Posterior cingulate gyrus (tissue), 11 donors: Measurements from ENCODE around the gene CEMP1.

ENCODE experiments used
- DNase-seq, 10 donors: peaks; one replicate each; pipeline versions ENCODE4 v3.0.0 to v3.0.0-alpha.2; 2020 to 2021; ENCODE audit warnings: mixed read lengths in 3 of 10
- intact Hi-C: fragments of 100-400 bp; cut with DNase I; formaldehyde crosslinking; loops from one replicate; pipeline ENCODE4 v1.15.1; 2023

The CEMP1 gene

DNA sequence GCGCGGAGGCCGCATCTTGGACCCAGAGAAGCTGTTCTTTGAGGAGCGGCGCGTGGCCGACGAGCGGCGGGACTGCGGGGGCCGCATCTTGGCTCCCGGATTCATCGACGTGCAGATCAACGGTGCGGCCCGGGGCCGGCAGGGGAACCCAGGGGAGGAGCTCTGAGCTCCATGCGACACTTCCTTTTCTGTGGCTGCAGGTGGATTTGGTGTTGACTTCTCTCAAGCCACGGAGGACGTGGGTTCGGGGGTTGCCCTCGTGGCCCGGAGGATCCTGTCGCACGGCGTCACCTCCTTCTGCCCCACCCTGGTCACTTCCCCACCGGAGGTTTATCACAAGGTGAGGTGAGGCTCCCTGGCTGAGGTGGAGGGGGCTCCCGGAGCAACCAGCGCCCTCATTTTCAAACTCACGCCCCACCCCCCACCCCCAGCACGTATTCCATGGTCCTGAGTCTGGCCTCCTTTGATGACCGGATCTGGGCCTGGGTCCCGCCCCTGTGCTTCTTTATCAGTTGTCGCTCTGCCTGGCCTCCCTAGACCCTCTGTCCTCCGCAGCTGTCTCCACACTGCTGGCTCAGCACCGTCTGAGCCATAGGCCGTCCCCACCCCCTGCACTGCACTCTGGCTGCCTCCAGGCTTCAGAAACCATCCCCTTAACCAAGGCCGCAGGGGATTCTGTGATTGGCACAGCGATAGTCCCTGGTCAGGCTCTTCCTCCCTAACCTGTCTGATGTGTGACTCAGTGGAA lies 10.2 kb downstream of the CEMP1 start:
- intact Hi-C loops: no loop called here
- peak in 2 of 10 donors; percentile 78 to 84 for DNase-seq

DNA sequence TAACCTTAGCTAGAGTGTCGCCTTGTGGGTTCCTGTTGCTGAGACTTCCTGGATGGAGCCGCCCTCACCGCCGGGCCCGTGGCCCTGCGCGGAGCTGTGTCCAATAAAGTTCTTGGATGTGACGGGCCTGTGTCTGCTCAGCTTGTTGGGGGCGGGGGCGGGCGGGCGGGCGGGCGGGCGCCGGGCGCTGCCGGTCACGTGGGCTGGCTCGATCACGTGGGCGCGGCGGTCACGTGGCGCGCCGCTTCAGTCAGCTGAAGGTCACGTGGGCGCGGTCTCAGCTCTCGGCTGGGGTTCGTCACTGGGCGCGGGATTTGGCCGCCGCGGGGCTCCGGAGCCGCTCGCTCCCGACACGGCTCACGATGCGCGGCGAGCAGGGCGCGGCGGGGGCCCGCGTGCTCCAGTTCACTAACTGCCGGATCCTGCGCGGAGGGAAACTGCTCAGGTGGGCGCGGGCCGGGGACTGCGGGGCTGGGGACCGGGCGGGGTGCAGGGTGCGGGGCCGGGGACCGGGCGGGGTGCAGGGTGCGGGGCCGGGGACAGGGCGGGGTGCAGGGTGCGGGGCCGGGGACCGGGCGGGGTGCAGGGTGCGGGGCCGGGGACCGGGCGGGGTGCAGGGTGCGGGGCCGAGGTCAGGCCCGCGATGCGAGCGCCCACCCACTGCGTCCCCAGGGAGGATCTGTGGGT lies 11.0 kb downstream of the CEMP1 start, which contains the start of gene AMDHD2:
Gene AMDHD2 (plus strand): TSS at position 275 of the 687 bp plus-strand sequence. CDS start 88 bp downstream, at position 363.
- intact Hi-C loops: no loop called here

DNA sequence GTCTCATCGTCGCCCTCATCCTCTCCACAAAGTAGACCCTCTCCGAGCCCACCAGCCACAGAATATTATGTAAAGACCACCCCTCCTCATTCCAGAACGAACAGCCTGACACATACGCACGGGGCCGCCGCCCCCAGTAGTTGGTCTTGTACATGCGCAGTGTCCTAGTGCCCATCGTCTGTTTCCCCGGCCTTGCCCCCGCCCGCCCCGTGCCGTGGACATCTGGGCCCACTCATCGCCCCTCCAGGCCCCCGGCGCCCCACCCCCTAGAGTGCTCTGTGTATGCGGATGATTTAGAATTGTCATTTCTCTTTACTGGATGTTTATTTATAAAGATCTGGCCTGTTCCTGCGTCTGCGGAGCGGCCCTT lies 11.5 kb downstream of the CEMP1 start:
- intact Hi-C loops: no loop called here

More for the DNA sequence above, 11.0 kb downstream of the CEMP1 start, which contains the start of gene AMDHD2:
- peak; percentile 78 to 97 (median 87) for DNase-seq

DNA sequence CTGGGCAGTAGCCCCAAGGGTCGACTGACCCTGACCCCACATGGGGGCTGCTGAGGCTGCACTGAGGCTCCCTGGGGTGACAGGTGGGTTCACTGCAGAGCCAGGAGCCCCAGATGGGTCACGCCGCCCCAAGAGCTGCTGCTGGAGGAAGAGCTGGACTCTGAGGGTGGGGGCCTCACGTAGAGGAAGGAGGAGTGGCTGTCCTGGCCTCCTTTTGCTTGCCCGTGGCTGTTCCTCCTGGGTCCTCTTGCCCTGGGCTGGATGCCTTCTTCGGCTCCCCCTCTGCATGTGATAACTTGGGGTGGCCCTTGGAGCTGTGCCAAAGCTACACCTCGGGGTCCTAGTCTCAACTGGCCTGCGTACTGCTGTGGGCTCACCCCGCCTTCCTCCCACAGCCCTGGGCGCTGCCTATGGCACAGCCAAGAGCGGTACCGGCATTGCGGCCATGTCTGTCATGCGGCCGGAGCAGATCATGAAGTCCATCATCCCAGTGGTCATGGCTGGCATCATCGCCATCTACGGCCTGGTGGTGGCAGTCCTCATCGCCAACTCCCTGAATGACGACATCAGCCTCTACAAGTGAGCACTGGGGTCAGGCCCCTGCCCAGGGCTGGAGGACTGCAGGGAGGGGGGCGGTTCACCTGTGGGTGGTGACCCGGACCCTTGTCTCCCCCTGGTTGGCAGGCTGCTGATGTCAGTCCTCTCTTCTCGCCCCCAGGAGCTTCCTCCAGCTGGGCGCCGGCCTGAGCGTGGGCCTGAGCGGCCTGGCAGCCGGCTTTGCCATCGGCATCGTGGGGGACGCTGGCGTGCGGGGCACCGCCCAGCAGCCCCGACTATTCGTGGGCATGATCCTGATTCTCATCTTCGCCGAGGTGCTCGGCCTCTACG lies 12.1 kb downstream of the CEMP1 start:
- peak in 2 of 10 donors; percentile 73 to 86 for DNase-seq
- intact Hi-C loops: no loop called here

More for the DNA sequence above, 11.5 kb downstream of the CEMP1 start:
- peak in 1 of 10 donors; percentile 80 for DNase-seq

DNA sequence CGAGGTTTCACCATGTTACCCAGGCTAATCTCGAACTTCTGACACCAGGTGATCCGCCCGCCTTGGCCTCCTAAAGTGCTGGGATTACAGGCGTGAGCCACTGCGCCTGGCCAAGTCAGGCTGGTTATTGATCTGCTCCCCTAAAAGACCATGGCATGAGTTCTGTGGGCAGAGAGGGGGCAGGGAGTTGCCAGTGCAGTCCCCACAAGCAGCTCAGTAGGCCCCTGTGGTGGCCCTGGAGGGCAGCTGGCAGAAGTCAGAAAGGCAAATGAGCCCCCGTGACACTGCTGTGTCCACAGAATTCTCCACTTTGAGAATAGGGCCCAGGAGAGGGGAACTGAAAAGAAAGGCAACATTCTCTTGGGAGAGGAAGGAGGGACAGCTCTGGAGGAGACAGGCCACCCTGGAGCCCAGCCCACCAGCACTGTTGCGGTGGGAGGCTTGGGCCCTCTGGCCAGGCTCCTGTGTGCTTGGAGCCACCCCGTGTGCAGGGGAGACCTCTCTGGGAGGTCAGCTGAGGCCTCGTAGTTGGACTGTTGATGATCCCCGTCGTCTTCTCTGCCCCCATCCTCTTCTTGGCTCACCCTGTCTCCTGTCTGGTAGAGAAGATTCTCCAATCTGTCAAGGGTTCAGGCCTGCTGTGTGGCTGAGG lies 13.1 kb downstream of the CEMP1 start:
- DNase-seq: peak in 1 of 10 donors; percentile 29
- intact Hi-C loops: no loop called here

DNA sequence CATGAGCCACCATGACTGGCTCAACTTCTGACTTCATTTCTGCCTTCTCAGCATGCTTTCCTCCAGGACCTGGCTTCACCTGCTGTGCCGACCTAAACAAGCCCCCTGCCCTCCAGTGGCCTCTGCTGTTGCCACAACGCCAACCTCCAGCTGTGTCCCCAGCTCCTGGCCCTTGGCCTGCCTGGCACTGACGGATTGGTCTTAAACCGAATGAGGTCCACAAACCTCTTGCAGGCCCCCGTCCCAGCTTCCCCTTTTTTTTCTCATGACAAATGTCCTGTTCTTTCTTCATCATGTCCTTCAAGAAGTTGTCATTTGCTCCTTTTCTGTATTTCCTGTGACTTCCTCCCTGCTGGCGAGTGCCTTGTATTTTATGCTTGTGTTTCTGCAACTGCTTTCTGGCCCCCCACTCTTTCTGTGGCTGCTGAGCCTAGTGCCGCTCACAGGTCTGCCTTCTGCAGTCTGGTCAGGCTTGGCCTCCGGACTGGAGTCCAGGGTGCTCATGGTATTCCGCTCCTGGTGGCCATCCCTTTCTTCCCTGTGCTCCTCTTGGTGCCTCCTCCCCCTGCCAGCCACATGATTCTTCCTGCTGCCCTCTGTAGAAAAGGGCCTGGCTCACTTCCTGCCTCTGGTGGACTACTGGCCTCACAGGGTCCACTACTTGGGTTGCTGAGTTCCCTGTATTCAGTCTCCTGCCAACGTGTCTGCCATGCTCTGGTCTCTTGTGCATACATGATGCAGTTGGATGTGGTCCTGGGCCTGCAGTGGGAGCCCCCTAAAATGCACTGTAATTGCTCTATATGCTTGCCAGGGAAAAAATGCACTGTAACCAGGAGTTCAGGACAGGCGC lies 14.6 kb downstream of the CEMP1 start:
- DNase-seq: peak in 1 of 10 donors; percentile 80
- intact Hi-C loops: no loop called here

DNA sequence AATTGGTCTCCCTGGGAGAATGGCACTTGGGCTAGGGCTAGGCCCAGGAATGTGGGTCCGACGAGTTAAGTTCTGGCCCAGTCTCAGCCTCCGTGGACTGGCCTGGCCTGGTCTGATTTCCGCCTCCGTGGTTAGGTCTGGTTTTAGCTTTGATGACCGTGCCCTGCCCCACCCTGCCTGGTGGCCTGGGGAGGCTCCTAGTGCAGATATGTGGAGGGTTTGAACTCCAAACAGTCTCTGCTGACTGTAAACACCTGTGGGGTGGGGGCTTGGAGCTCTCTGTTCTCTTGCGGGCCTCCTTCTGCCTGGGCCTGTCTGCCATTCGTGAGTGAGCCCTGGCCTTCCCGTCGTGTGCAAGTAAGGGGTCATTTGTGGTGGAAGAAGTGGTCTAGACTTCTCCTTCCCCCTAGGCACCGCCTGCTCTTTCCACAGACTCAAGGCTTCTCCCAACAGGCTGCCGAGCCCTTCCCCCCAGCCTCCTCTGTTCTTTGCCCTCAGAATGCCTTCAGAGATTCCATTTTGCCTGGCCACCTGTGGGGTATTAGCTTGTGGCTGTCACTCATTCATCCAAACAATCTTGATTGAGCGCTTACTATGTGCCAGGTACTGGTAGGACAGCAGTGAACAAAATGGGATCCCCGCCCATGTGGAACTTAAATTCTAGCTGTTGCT lies 15.9 kb downstream of the CEMP1 start:
- intact Hi-C loops: no loop called here
- peak in 1 of 10 donors; percentile 65 for DNase-seq

DNA sequence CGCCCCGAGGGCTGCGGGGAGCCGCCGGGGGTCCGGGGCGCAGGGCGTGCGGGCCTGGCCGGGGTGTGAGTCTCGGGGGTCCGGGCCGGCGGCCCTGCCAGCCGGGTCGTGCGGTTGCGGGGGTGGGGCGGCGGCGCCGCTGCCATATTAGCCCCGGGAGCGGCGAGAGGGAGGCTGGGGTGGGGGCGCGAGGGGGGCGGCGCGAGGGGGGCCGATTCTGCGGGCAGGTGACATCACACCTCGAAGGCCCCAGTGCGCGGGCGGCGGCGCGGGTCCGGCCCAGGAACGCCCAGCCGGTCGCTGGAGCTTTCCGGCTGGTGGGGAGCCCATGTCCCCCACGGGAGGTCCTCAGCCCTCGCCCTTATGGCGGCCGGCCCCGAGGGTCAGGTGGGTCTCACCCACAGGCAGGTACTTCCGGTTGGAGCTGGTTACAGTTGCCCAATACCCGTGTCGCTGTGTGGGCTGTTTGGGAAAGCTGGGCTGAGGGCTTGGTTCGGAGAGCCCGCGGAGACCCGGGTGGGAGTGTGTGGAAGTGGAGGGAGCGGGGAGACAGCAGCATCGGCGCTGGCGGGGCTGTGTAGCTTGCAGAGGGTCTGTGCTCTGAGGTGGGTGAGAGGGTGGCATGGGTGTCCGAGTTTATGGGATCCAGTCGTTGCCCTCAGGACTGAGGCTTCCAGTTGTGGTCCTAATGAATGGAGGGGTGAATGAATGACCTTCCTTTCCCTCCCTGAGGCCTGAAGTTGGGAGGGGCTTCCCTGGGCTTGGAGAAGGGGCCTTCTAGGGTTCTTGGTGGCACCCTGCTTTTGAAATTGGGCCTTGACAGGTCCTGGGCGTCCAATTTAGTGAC lies 16.7 kb downstream of the CEMP1 start:
- peak in 1 of 10 donors; percentile 86 for DNase-seq
- intact Hi-C loops: no loop called here

DNA sequence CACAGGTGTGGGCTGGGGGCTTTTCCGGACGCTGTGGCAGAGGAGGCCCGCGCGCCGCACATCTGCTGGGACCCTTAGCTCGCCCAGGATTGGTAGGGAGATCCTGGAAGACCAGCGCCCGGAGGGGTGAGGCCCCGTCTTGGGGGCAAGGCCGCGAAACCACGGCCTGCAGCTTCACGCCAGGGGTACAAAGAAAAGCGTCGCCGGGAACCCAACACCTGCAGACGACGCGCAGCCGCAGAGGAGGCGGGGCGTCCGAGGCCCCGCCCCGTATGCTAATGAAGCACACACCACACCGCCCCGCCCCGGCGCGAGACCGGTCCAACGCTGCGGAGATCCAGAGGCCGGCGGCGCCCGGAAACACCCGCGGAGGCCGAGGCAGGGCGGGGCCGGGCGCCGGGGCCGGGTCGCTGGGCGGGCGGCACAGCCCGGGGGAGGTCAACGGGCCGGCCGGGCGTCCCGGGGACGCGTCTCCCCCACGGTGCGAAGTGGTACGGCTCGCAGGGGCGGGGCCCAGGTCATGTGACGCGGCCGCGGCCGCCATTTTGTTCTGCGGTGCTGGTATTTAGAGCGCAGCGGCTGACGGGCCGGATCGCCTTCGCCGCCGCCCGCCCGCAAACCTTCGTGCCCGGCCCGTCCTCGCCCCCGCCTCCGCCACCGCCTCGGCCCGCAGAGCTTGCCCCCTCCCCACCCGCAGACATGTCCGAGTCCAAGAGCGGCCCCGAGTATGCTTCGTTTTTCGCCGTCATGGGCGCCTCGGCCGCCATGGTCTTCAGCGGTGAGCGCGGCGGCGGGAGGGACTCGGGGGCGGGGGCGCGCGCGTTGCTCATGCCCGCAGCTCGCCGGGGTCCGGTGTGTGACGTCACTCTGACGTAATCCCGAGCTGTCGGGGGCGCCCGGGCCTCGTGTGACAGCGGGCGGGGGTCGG lies 17.5 kb downstream of the CEMP1 start, which contains the start of gene ATP6V0C:
Gene ATP6V0C (plus strand): TSS at position 548 of the 928 bp plus-strand sequence. CDS start 152 bp downstream, at position 700.
- DNase-seq: peak; percentile 79 to 99 (median 90)
- intact Hi-C loops: no loop called here

DNA sequence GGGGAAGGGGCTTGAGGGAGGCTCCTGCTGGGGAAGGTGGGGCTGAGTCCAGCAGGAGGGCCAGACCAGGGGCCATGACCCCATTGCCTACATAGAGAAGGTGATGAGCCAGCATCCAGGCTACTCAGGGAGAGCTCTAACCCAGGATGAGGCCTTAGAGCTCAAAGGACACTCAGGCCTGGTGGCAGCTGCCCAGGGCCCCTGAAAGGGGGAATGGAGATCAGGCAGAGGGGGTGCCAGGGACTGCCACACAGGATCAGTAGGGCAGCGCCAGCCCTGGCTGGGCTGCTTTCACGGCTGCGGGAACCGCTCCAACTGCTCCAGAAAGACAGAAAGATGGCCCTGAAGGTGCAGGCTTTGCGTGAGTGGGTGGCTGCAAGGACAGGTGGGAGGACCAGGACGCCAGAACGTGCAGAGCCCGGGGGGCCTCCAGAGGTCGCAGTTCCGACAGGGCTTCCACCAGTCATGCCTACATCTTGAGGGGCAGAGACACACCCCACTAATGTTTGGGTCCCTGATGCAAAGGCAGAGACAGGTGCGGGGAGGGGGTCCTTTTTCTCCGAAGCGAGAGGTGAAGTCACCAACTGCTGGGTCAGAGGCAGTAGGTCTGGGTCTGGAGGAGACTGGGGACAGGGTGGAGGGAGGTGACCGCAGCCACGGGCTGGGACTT lies 18.3 kb downstream of the CEMP1 start:
- intact Hi-C loops: no loop called here
- DNase-seq: peak in 1 of 10 donors; percentile 84

DNA sequence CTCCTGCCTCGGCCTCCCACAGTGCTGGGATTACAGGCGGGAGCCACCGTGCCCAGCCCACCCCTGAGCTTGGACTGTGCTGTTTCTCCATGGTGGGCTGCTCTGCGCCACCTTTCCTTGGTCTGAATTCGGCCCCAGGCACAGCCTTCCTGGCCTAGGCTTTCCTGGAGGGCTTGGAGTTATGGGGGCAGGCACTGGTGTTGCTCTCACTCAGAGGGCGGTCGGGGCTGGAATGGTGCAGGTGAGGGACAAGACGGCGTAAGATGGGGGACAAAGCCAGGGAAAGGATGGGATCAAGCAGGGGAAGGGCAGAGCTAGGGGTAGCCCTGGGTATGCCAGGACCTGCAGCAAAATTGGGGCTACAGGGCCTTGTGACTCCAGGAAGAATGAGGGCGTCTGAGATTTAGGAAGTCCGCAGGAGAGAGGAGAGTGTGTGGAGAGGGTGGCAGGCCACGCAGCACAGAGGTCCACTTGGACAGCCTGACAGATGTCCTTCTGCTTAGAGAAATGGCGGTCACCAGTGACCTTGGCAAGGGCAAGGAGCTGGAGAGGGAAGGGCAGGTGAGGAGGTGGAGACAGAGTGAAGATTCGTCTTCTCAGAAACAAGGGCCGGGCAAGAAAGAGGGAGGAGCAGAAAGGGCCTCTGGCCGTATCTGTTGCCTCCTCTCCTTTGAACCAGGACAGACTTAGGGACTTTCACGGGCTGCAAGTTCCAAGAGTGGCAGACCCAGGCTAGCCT lies 19.0 kb downstream of the CEMP1 start:
- intact Hi-C loops: no loop called here

DNA sequence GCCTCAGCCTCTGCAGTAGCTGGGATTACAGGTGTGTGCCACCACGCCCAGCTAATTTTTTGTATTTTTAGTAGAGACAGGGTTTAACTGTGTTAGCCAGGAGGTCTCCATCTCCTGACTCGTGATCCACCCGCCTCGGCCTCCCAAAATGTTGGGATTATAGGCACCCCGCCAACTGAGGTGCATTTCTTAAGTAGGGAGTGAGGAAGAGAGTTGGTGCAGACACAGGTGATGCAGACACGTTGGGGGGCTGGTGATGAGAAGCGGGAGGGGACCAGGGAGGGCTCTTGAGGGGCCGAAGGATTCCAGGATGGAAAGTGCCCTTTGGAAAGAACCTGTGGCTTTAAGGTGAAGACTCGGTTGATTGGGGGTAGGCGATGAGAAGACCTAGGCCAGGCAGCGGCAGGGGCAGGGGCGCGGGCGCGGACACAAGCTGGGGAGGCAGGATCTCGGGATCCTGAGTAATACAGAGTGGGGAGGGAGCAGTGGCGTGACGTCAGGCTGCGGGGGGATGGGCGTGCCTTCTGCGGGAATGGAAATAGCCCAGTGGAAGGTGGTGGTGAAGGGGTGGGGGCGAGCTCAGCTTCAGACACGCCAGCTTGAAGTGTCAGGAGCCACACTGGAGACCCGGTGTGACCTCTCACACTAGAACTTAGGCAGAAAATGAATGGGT lies 19.9 kb downstream of the CEMP1 start:
- intact Hi-C loops: no loop called here
- DNase-seq: peak in 8 of 10 donors; percentile 47 to 96 (median 80)

More for the DNA sequence above, 19.0 kb downstream of the CEMP1 start:
- DNase-seq: no peak

DNA sequence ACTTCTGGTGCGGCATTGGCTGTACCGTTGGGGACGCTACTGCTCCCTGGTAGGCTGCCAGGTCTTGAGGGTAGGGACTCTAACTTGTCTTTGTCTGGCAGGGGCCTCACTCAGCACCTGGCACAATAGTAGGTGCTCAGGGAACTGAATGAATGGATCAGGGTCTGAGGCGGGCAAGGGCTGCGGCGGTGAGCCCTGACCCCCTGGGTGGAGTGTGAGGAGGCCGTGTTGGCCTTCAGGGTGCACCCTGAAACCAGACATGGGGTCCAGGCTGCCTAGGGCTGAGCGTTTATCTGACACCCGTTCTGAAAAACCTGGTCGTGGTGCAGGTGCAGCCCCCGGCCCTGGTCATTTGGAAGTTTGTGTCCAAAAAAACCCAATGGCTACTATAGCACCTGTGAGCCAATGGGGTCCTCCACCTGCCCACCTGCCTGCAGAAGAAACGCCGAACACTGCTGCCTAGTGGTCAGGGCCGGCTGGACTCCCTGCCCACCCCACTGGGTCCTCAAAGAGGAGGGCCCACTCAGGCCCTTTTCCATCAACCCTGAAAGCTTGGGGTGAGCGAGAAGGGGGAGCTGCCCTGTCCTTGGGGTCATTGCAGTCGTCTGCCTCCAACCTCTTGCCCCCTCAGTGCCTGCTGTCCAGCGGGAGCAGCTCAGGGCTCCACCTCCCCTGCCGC lies 22.3 kb downstream of the CEMP1 start:
- no peak for DNase-seq
- intact Hi-C loops: no loop called here

DNA sequence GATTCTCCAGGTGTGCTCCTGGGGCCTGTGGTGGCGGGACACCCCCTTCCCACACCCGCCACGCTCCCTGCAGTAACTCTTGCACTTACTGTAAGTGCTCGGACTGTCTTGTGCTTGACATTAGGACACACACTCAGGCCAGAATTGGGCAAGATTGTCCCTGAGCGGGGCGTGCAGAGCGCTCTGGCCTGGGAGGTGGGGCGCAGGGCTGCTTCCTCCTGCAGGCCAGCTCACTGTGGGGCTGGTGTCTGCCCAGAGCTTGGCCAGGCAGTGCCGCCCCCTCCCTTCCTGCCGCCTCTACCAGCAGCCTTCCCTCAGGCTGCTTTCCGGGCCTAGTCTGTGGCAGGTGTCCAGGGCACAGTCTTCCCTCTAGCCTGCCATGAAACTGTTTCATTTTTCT lies 23.5 kb downstream of the CEMP1 start:
- intact Hi-C loops: no loop called here
- peak in 1 of 10 donors; percentile 85 for DNase-seq
